ENCODE data around the gene RAB11FIP4. TPM values are rescaled to one million over a fixed set of nuclear protein-coding genes. Genes with fewer than 3 reads are reported as not detected.

The RAB11FIP4 gene, protein sequence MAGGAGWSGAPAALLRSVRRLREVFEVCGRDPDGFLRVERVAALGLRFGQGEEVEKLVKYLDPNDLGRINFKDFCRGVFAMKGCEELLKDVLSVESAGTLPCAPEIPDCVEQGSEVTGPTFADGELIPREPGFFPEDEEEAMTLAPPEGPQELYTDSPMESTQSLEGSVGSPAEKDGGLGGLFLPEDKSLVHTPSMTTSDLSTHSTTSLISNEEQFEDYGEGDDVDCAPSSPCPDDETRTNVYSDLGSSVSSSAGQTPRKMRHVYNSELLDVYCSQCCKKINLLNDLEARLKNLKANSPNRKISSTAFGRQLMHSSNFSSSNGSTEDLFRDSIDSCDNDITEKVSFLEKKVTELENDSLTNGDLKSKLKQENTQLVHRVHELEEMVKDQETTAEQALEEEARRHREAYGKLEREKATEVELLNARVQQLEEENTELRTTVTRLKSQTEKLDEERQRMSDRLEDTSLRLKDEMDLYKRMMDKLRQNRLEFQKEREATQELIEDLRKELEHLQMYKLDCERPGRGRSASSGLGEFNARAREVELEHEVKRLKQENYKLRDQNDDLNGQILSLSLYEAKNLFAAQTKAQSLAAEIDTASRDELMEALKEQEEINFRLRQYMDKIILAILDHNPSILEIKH
- 0.13 and 0.29 TPM in 2 replicates for total RNA-seq

DNA sequence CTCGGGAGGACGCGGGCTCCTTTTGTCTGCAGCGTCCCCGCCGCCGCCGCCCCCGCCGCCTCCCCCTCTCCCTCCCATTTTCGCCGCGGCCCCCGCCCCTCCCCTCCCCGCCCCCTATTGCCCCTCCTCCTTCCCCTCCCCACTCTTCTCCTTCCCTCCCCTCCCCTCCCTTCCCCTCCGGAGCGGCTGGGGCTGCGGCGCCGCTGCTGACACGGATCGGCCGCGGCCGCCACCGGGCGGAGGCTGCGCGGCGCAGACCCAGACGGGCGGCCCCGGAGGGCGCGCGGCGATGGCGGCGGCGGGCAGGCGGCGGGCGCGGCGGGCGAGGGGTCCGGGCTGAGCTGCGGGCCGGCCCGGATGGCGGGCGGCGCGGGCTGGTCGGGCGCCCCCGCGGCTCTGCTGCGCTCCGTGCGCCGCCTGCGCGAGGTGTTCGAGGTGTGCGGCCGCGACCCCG lies at the start of gene RAB11FIP4:
Gene RAB11FIP4 (plus strand): TSS at position 180 of the 454 bp plus-strand sequence. CDS start 178 bp downstream, at position 358.

Small RNA genes within 50 kb of the gene (small RNA-seq; reads per million reads assigned to genes)
- gene MIR193A (47.9 reads per million, percentile 98 among the genes with 10 or more reads in this experiment), gene MIR4725 (not detected), gene RN7SL45P (not detected), gene RN7SL79P (not detected), gene RNU6ATAC7P (not detected)

Other genes with a start within 250 kb of the RAB11FIP4 start
- 0.13 TPM in 1 of 2 replicates, not detected in the other for gene OMG, start 94.4 kb upstream of the RAB11FIP4 start, total RNA-seq
- 2.0 and 2.5 TPM in 2 replicates for gene EVI2B, start 77.6 kb upstream of the RAB11FIP4 start, total RNA-seq
- gene EVI2A, start 70.1 kb upstream of the RAB11FIP4 start, total RNA-seq: 0.80 and 1.3 TPM in 2 replicates